HG02623 (cell line): ENCODE results near the gene SRRM4.
"Not testable (repeated sequence)": the region's sequence is repeated elsewhere in the genome, so short reads cannot be mapped to it uniquely, and the experiment has no call there.

Experiments used
- ATAC-seq: cut with Tn5 transposase; IDR thresholded peaks from one replicate; pipeline ENCODE4 v1.9.1; 2021; ENCODE audit warnings: moderate library complexity; ENCODE audit not compliant: unreplicated experiment

SRRM4 gene

DNA sequence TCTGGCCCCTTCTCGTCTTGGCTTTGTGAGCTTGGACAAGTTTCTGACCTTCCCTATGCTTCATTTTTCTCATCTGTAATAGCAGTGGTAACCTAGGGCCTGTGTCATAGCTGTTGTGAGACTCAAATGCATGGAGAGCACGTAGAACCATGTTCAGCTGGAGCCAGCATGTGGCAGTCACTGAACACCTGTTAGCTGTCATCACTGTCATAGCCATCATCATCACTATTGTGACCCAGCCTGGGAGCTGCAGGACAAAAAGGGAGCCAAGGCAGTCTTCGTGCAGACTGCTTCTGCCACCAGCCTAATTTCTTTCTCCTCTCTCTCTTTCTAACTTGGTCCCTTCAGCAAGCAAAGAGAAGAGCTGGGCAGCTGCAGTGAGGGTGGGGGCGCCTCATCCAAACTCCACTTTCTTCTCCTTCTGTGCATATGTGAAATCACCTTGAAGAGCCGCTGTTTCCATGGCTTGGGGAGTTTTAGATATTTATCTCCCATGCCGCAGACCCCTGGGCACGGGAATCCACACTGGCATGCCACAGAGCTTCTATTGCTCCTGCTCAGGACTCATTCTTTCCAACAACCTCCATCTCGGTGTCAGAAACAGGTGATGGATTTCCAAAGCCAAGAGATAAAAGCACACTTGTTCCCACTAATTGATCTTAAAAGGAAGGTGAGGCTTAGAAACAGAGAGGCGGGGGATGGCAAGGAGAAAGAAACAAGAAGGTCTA, 87.0 kb downstream of the SRRM4 start:
- no peak for ATAC-seq

DNA sequence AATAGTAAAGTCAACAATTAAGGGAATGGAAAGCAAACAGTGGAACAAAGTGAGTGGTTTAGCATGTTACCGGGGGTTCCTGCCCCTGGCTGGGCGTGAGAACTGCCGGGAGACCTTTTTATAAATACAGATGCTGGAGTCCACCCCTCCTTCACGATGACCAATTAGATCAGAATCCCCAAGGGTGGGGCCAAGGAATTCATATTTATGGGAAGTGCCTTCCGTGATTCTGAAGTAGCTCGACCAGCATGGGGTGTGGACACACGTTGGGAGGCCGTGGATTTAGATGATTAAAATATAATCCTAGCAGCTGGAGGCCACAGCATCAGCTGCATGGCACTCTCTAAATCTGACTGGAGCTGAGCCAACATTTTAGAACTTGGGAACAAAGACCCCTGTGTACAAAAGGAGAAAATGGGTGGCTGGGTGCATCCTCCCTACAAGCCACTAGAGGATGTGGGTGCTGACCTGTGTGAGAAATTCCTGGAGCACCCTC, 87.9 kb downstream of the SRRM4 start:
- no peak for ATAC-seq

DNA sequence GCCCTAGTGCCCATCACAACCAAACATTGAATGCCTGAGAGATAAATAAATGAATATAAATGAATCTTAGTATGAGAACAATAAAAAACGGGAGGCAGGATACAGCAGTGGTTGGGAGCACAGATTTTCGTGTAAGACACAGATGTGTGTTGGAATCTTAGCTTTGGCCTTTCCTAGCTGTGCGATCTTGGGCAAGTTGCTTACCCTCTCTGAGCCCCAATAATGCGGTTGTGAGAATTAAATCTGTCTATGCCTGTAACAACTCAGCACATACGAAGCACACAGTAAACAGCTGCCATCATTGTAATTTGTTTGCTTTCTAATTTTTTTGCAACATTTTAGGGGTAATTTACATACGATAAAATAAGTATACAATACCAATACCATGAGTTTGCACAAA, 89.8 kb downstream of the SRRM4 start:
- ATAC-seq, result no peak

DNA sequence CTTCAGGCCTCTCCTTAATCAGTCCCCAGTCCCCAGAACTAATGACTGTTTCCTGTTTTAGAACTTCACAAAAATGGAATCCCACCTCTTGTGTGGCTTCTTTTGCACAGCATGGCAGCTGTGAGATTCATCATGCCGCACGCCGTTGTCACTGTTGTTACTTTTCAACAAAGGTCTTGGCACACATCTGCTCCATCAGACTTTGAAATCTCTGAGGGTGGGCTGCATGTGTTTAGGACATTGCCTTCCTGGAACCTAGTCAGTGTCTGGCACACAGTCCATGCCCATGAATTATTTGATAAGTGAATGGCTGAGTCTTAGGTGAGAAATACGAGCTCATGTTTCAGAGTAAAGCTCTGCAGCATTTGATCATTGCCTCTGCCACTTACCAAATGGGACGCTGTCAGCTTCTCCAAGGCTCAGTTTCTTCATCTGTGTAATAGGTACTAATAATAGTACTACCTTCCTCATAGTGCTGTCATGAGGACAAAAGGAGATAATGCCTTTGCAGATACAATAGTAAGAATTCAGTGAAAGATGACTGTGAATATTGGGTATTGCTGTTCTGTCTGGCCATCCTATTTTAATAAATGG, 90.4 kb downstream of the SRRM4 start:
- ATAC-seq, result no peak

DNA sequence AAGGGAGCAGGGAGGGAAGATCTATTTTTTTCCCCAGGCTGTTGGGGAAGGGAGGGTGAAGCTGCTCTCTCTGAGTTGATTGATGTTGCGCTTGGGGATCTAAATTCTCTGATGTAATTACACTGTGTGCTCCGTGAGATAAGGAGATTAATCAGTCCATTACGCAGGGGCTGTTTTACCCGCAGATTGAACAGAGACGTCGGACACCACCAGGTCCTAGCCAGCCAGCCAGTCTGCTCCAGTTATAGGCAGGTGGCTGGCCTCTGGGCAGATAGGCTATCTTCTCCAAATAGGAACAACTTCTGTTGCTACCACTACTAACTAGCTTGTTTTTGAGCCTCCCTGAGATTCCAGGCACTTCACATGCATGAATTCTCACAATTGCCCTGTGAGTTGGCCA, 91.1 kb downstream of the SRRM4 start:
- ATAC-seq, result no peak

DNA sequence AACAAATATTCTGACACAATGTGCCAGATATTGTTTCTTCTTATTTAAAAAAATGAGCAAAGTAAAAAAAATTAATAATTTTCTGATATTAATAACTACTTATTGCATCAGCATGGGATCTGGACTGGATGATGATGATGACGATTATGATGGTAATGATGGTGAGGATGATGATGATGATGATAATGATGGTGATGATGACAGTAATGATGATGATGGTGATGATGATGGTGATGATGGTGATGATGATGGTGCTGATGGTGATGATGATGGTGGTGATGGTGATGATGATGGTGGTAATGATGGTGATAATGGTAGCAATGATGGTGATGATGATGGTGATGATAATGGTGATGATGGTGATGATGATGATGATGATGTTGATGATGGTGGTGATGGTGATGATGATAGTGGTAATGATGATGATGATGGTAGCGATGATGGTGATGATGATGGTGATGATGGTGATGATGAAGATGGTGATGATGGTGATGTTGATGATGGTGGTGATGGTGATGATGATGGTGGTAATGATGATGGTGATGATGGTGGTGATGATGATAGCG, 94.0 kb downstream of the SRRM4 start:
- no peak for ATAC-seq

DNA sequence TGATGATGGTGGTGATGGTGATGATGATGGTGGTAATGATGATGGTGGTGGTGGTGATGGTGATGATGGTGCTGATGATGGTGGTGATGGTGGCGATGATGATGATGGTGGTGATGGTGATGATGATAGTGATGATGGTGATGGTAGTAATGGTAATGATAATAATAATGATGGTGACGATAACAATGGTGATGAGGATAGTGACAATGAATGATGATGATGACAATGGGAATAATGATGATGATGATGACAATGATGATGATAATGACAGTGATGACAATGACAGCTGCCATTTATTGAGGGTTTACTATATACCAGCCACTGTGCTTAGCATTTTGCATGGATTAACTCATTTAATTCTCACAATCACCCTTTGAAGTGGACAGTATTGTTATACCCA, 94.6 kb downstream of the SRRM4 start:
- no peak for ATAC-seq

DNA sequence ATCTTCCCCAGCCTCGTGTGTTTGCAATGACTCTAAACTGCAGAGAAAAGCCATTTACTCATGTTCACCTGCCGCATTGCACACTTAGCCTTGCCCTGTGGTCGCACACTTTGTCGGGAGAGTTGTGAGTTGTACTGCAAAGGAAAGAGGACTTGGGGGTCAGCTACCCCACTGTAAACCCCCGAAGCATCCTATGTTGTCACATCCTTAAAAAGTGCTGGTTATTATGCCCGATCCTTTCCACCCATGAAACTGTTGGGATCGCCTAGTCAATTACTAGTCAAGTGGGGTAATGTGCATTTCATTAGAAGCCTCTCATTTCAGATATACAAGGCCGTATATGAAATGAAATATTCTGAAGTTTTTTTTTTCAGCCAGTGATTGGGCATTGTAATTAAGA, 98.2 kb downstream of the SRRM4 start:
- no peak for ATAC-seq

DNA sequence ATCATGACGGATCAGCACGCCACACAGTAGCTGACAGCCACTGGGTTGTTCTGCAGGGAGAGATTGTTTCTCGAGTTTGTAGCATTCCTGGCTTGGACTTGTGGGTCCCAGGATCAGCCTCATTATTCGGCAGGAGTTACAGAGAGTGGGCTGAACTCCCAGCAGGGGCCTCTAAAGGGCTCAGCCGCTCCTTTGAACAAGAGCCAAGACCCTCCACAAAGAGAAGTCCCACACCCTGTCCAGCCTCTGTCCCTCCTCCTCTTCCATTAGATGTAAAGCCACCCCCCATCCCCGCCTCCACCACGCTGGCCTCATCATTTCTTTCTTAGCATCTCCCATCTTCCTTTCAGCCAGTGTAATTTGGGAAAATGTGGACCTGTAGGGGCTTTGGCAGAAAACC, 100.7 kb downstream of the SRRM4 start:
- ATAC-seq, result no peak

DNA sequence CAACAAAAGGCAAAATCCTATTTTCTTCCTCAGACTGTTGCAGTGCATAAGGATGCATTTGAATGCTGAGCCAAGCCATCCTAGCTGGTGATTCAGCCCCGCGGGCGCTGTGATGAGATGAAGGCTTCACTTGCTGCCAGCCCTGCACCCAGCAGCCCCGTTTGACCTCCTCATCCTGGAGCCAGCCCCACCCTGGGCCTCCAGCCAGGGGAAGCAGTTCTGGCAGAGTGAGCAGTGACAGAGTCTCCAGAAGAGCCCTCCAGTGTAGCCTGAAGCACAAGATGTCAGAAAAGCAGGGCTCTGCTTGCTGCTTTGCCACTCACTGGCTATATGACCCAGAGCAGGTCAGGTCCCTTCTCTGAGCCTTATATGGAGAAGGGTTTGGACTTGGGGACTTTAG, 101.2 kb downstream of the SRRM4 start:
- ATAC-seq, result no peak

DNA sequence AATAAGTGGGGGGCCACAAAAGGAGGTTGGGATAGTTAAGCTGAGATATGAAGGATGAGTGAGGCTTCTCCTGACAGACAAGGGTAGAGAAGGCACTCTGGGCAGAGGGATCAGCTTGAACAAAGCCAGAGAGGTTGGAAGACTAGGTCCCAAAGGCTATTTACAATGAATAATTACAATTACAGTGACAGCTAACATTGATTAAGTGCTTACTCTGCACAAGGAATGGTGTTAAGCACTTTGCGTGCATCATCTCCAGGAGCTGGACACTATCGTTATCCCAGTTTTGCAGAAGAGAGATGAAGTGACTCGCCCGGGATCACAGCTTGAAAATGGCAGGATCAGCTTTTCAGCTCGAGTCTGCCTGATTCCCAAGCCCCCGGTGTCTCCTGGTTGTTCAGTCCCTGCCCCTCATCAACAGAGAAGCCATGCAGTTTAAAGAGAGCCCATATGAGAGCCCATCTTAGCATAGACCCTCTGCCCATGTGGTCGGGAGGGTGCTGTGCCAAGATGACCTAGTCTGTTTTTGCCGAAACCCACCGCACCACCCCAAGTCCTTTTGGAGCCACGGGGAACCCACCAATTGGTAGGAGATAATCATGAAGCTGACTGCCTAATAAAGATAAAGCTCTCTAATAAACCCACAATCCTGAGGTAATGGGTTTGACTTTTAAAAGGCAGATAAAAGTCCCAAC, 107.5 kb downstream of the SRRM4 start:
- no peak for ATAC-seq

DNA sequence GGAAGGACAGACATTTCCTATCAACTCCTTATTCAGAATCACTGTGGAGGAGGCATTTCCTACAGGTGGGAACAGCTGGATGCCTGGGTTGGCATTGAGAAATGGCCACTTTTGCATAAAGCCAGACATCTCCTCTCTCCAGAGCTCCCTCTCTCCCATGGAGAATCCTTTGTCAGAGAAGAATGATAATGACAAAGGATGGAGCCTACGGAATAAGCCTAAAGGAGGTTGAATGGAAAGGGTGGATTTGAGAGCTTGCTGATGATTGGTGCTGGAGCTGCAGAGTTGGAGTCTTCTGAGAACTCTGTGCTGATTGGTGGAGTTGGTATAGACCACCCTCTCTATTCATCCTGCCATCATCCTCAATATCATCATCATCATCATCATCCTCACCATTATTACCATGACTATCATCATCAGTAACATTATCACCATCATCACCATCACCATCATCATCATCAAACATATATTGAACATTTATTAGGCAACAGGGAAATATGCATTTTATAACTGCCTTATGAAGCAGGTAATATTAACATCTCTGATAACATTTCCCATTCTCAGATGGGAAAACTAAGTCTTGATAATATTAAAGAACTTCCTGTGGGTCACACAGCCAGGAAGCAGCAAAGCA, 108.2 kb downstream of the SRRM4 start:
- ATAC-seq, result no peak

DNA sequence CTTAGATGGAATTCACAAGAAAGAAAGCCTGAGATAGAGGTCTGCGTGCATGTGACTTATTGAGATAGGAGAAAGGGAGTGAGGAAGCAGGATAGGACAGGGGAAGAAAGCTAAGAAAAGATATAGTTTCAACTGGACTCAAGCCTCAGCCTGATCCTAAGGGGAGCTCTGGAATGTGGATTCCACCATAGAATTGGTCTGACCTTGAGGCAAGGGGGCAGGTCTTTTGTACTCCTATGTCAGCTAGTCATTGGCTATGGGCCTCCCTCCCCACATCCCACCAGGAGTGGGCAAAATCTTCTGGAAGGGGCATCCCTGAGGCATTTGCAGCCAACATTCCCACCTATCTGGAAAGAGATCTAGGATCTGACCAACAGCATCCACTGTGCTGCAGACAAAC, 108.9 kb downstream of the SRRM4 start:
- ATAC-seq, result no peak

DNA sequence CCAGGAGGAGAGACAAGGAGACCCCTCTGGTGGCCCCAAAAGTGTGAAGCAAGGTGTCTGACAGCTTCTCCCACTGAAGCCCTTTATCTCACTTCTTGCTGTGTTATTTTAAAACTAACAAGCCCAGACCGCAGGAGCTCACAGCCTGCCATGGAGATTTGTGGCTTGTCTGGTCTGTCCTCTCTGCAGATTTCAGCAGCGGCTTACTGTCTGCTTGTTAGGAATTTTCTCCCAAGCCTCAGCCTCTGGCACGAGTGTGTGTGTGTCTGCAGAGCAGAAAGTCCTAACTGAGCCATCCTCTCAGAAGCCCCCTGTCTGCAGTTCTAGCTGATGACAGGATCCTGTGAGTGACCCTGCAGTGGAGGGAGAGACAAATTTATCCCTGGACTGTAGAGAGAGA, 109.5 kb downstream of the SRRM4 start:
- ATAC-seq, result no peak

DNA sequence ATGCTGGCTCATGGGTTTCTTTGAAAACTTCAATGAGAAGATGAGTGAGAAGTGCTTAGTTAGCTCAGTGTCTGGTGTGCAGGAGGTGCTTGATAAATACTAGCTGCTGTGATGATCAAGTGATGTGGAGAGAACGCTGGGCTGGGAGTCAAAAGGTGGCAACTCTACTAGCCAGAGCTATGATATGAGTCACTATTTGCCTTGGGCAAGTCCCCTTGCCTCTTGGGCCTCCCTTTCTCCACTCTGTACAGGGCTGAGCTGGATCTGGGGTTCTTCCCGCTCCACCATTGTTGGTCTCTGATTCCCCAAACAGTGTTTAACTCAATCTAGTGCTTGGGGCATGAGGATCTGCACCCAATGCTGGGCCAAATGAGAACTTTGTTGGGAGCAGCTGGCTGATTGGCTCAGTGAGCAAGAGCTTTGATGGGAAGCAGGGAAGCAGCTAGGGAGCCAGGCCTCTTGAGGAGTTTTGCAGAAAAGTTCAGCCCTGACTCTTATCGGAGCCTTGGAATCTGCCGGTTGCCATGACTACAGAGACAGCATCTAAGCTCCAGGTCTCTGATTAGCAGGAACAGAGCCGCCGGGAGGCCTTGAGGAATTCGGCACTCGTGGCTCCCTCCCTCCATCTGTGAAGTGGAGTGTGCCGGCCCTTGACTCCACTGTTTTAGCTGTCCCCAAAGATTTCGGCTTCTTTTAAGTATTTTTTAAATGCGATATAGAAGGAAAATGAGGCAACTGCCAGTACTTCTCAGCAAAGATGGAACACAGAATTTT, 115.3 kb downstream of the SRRM4 start:
- no peak for ATAC-seq

DNA sequence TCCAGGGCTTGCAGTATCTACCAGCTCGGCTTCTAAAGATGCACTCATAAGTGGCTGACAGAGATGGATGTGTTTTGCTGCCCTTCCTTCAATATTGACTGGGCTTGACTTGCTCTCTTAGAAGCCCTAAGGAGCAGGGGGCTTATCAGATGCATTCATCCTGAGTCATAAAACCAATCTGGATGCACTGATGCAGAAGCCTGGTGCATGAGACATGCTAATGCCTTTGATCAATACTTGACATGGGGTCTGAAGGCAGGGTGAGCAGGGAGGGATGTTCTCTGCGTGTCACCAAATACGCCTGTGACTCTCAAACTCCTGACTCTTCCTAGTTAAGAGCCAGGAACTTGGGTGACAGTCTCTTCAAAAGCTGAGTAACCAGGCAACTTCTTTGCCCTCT, 119.6 kb downstream of the SRRM4 start:
- ATAC-seq, result no peak

DNA sequence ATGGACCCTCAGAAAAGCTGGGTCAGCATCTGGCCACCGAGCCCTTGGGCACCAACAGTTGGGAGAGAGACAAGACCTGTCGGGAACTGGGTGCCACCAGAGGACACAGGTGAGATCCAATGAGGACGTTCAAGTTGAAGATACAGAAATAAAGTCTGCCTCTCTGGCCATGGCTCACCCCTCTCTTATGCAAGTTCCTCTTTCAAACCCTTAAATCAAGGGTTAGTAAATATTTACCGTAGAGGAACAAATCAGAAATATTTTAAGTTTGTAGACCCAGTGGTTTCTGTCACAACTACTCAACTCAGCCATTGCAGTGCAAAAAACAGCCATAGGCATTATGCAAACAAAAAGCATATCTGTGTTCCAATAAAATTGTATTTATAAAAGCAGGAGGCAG, 120.9 kb downstream of the SRRM4 start:
- no peak for ATAC-seq

DNA sequence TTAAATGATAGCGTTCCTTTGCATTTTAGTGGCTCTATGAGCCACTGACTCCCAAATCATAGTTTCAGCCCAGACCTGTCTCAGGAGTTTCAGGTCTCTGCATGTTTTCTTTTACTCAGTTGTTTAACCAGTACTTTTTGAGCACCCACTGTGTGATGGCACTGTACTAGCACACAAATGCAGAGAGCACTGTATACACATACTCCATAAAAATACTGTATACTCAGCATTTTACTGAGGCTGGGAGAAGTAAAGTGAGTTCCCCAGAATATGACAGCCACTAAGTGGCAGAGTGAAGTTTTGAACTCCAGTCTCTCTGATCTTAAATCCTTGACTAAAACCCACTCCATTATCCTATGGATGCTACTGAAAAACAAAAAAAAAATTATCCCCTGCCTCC, 121.4 kb downstream of the SRRM4 start:
- no peak for ATAC-seq

DNA sequence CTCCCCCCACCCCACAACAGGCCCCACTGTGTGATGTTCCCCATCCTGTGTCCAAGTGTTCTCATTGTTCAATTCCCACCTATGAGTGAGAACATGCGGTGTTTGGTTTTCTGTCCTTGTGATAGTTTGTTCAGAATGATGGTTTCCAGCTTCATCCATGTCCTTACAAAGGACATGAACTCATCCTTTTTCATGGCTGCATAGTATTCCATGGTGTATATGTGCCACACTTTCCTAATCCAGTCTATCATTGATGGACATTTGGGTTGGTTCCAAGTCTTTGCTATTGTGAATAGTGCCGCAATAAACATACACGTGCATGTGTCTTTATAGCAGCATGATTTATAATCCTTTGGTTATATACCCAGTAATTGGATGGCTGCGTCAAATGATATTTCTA, 123.6 kb downstream of the SRRM4 start:
- ATAC-seq, result not testable (repeated sequence)

DNA sequence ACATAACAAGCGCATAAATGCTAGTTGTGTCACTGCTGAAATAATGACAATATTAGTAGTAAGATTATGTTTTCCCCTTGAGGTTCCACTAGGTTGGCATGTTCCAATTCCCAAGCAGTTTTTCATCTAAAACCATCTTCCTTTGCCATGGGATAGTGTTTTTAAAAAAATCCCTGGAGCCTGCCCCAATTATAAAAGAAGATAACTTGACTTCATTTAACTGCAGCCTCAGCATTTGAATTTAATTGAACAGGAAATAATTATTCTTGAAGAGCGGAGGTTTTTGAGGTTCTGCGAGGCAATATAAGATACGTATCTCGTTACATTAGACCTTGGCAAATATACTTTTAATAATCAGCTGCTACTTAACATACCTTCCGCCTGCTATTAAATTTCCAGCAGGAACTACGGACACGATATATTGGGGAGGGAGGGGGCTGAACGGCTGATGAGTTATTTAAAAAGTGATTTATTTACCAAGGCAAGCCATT, 132.2 kb downstream of the SRRM4 start:
- no peak for ATAC-seq

DNA sequence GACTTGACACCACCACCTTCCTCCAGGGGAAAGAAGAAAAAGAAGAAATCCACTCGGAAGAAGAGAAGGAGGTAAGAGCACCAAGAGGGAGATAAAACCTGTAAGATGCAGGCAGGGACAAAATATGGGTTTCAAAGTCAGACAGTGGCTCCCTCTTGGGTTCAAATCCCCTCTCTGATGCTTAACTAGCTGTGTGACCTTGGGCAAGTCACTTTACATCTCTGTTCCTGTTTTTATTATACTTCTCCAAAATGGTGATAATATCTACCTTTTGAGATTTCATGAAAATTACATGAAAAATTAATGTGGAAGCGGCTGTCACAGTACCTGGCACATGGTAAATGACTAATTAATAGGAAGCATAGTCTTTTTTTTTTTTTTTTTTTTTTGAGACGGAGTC, 133.0 kb downstream of the SRRM4 start:
- no peak for ATAC-seq
